GM12878 (cell line): Measurements from ENCODE around the gene CYP51A1. TPM values are rescaled to one million over a fixed set of nuclear protein-coding genes. Genes with fewer than 3 reads are reported as not detected.
A peak's percentile ranks its signal among the peaks of the same experiment; 100 is the strongest.

ENCODE experiments used
- ATAC-seq: fragments of 200-7000 bp; cut with Tn5 transposase; 3 replicates; pipeline ENCODE4 v1.9.1; 2020; ENCODE audit warnings: mild to moderate bottlenecking, moderate library complexity
- BruUV-seq: library from RNA; stranded (reverse); fragments of 400-500 nt; replicated peaks from 2 replicates; lab custom pipeline; 2021; lab: Mats Ljungman, UMichigan
- CTCF ChIA-PET: fragments of 300-600 bp; sonication (Branson Sonifier 250); formaldehyde crosslinking; extraction: SDS; loops from one replicate; lab custom pipeline; 2021; ENCODE audit warnings: inconsistent platforms; lab: Yijun Ruan, JAX
- POLR2A ChIA-PET: fragments of 350-600 bp; formaldehyde crosslinking; extraction: SDS; loops from one replicate; lab custom pipeline; 2021; ENCODE audit warnings: inconsistent platforms; lab: Charles Lee
- RAD21 ChIA-PET: fragments of 300-600 bp; sonication (Branson Sonifier 250); formaldehyde crosslinking; loops from one replicate; lab custom pipeline; 2023; ENCODE audit warnings: antibody characterized with exemption; ENCODE audit not compliant: unreplicated experiment; lab: Charles Lee
- SMC1A ChIA-PET: fragments of 300-600 bp; sonication (Branson Sonifier 250); formaldehyde crosslinking; loops from one replicate; lab custom pipeline; 2023; ENCODE audit not compliant: unreplicated experiment, uncharacterized antibody; lab: Charles Lee
- DNase-seq: peaks from one replicate; pipeline ENCODE4 v3.0.0-alpha.2; 2011; ENCODE audit warnings: low read depth, low spot score
- FAIRE-seq: peaks from 3 replicates; lab custom pipeline; 2011; peaks lifted over from hg19 to GRCh38; lab: Jason Lieb, UNC
- H2AFZ ChIP-seq: 2 replicates; pipeline ENCODE4 v1.6.0; 2011; ENCODE audit warnings: low read depth, low read length, control low read depth; ENCODE audit not compliant: control insufficient read depth
- H3K27ac ChIP-seq: 2 replicates; pipeline ENCODE4 v1.5.1; 2011; ENCODE audit warnings: control low read depth; ENCODE audit not compliant: control insufficient read depth, insufficient read depth
- H3K27me3 ChIP-seq, 2 experiments: replicated peaks in 1 of 2; 2 replicates each; pipeline versions ENCODE4 v1.6.0 to v1.6.1; 2011; ENCODE audit warnings: low read length in 1 of 2; ENCODE audit not compliant: control insufficient read depth in 2 of 2, insufficient read depth in 2 of 2
- H3K36me3 ChIP-seq, 2 experiments: 2 replicates each; pipeline ENCODE4 v1.5.1; 2011; ENCODE audit warnings: low read length in 1 of 2; ENCODE audit not compliant: control insufficient read depth in 2 of 2, insufficient read depth in 2 of 2
- H3K4me1 ChIP-seq: 2 replicates; pipeline ENCODE4 v1.6.1; 2011; ENCODE audit warnings: mild to moderate bottlenecking, low read length, moderate library complexity, mixed read lengths; ENCODE audit not compliant: control insufficient read depth, insufficient read depth
- H3K4me2 ChIP-seq: 2 replicates; pipeline ENCODE4 v1.6.0; 2011; ENCODE audit warnings: control low read depth; ENCODE audit not compliant: control insufficient read depth, insufficient read depth
- H3K4me3 ChIP-seq: fragments of 200-600 bp; sonication (generic); 2 replicates; pipeline ENCODE4 v1.5.1; 2016
- H3K79me2 ChIP-seq: 2 replicates; pipeline ENCODE4 v1.6.0; 2011; ENCODE audit warnings: low read length; ENCODE audit not compliant: control insufficient read depth, insufficient read depth
- H3K9ac ChIP-seq: 2 replicates; pipeline ENCODE4 v1.8.0; 2011; ENCODE audit warnings: low read length, control low read depth, mixed read lengths; ENCODE audit not compliant: control insufficient read depth, insufficient read depth
- H3K9me3 ChIP-seq: replicated peaks from 3 replicates; pipeline ENCODE4 v1.5.1; 2011; ENCODE audit warnings: mild to moderate bottlenecking, low read length; ENCODE audit not compliant: control insufficient read depth, insufficient read depth
- H4K20me1 ChIP-seq: 2 replicates; pipeline ENCODE4 v1.6.0; 2011; ENCODE audit not compliant: control insufficient read depth, insufficient read depth
- BCLAF1 ChIP-seq: fragments of 450-650 bp; IDR thresholded peaks from 2 replicates; pipeline ENCODE4 v1.6.1; 2017; ENCODE audit warnings: antibody characterized with exemption, mild to moderate bottlenecking, moderate library complexity
- CEBPB ChIP-seq, 2 experiments: fragments of 150-350 bp in 1 of 2; IDR thresholded peaks; 2 replicates each; pipeline ENCODE4 v1.6.1; 2012 to 2014; ENCODE audit warnings: low read depth in 2 of 2, low read length in 2 of 2, borderline replicate concordance in 1 of 2, inconsistent platforms in 1 of 2
- HSF1 ChIP-seq: fragments of 150-350 bp; IDR thresholded peaks from 2 replicates; pipeline ENCODE4 v1.6.1; 2014; ENCODE audit warnings: mild to moderate bottlenecking, low read depth, low read length
- MEF2B ChIP-seq: fragments of 450-650 bp; IDR thresholded peaks from 2 replicates; pipeline ENCODE4 v1.6.1; 2018; ENCODE audit warnings: mild to moderate bottlenecking, moderate library complexity; ENCODE audit not compliant: partially characterized antibody, poor library complexity, severe bottlenecking
- SREBF1 ChIP-seq: IDR thresholded peaks from 2 replicates; pipeline ENCODE4 v1.6.1; 2012; ENCODE audit warnings: mild to moderate bottlenecking, low read length
- ZBTB33 ChIP-seq: fragments of 450-650 bp; IDR thresholded peaks from 2 replicates; pipeline ENCODE4 v1.6.1; 2017; ENCODE audit warnings: mild to moderate bottlenecking
- WGBS: methylation state at CpG from one replicate; pipeline ENCODE4 v1.1.6; 2016; ENCODE audit warnings: low lambda C conversion rate; ENCODE audit not compliant: insufficient replicate concordance, insufficient coverage; ENCODE audit errors: missing lambda C conversion rate; 5-methylcytosine and 5-hydroxymethylcytosine counted together
- in situ Hi-C: fragments of 300-500 bp; cut with MboI; formaldehyde crosslinking; loops from 9 replicates; pipeline ENCODE4 v1.14.3; 2018; ENCODE audit warnings: mixed read lengths
- intact Hi-C: fragments of 100-400 bp; cut with micrococcal nuclease; formaldehyde crosslinking; loops from one replicate; pipeline ENCODE4 v1.14.2; 2022; ENCODE audit not compliant: unreplicated experiment
- polyA plus RNA-seq, 11 experiments: library from polyadenylated mRNA; depleted of rRNA in 4 of 11; unstranded in 6 of 11; stranded (reverse) in 5 of 11; fragments of >200 nt; fragmentation: Nextera tagmentation in 4 of 11; fragmentation: Illumina TruSeq in 1 of 11; extraction: Ambion mirVana in 4 of 11; extraction: Trizol in 1 of 11; gene quantifications; 1 replicate in 1 of 11; 2 replicates in 10 of 11; pipeline versions ENCODE4 v1.2.1 to v1.2.3, GENCODE V29; 2011 to 2016; ENCODE audit warnings: inconsistent platforms in 2 of 11, missing spikeins in 2 of 11, low read depth in 1 of 11
- total RNA-seq, 4 experiments: library from RNA; depleted of rRNA in 3 of 4; stranded (reverse); fragments of >200 nt in 3 of 4; fragmentation: Illumina TruSeq in 1 of 4; extraction: Trizol in 1 of 4; gene quantifications; 2 replicates each; pipeline versions ENCODE4 v1.2.1 to v1.2.3, GENCODE V29; 2013 to 2021

Gene CYP51A1
- total and polyA plus RNA-seq, 10 of the 15 experiments (the other 5 are each of a cell fraction or from before 2014, with no cell fraction given), result 21.5 to 113 (median 61.8) TPM

GRCh38 chr7:92133133-92133736, 1.0 kb downstream of the CYP51A1 start:
- POLR2A ChIA-PET, result interaction anchor here (0.6 to 1.7 kb wide), 9 partner anchors 9 to 512 kb away, joined by 3 to 9 read pairs (median 3); partner anchors contain the start of genes AKAP9, ANKIB1, GATAD1 and KRIT1
- peaks cover 50% of the 10 kb centered on the region for H3K79me2 ChIP-seq
- peak; percentile 56 for ATAC-seq

More at GRCh38 chr7:92133133-92133736, 1.0 kb downstream of the CYP51A1 start:
- peak overlapping the region; percentile 71 for H3K4me2 ChIP-seq
- no TSS peak for BruUV-seq
- peak overlapping the region; percentile 94 for H3K9ac ChIP-seq
- peak overlapping the region; percentile 99 for H3K27ac ChIP-seq
- no peaks in the 10 kb centered on the region; the same call in 2 of the 3 replicates for H3K9me3 ChIP-seq
- peaks cover 0 to 3% of the 10 kb centered on the region in 2 experiments; a peak in 1 of 4 replicates for H3K36me3 ChIP-seq
- no peak for DNase-seq
- TF ChIP-seq SREBF1, result no peak
- TF ChIP-seq ZBTB33, result no peak
- TF ChIP-seq HSF1, result no peak
- no peak for TF ChIP-seq BCLAF1
- no peak for TF ChIP-seq MEF2B
- no peak for TF ChIP-seq CEBPB (IDR thresholded peaks at IDR 0.05; ENCODE audit: borderline replicate concordance in 1 of 2, low read depth in 2 of 2, low read length in 2 of 2)
- CTCF ChIA-PET, result interaction anchor here (0.6 to 2.5 kb wide), 12 partner anchors 9 to 1024 kb away, joined by 3 to 9 read pairs (median 4); no protein-coding TSS in a partner anchor
- in situ Hi-C loops (no loop called here), intact Hi-C loops (loop anchor here (5.0 kb wide), 3 partner anchors 114 to 251 kb away; partner anchors contain the start of genes AKAP9, ANKIB1, KRIT1 and MTERF1)
- SMC1A ChIA-PET, result interaction anchor here (0.6 to 1.8 kb wide), 10 partner anchors 10 to 328 kb away, joined by 3 to 7 read pairs (median 3); partner anchors contain the start of genes ANKIB1 and KRIT1
- H3K4me1 ChIP-seq, result peaks cover 3% of the 10 kb centered on the region; the same call in 1 of the 2 replicates
- no peaks in the 10 kb centered on the region for H4K20me1 ChIP-seq
- FAIRE-seq, result no peak
- peak overlapping the region; percentile 99 for H2AFZ ChIP-seq
- 37% methylated on average over 15 of the region's 15 CpGs for WGBS
- no peaks in the 10 kb centered on the region for H3K27me3 ChIP-seq
- RAD21 ChIA-PET, result interaction anchor here (0.7 to 1.7 kb wide), 4 partner anchors 9 to 1245 kb away, joined by 3 to 4 read pairs (median 4); partner anchors contain the start of genes PEX1 and RBM48
- peak overlapping the region; percentile 79 for H3K4me3 ChIP-seq
